SU-DHL-6 (cell line): Measurements from ENCODE around the gene GOLGA8A.

ENCODE experiments used
- EZH2phosphoT487 ChIP-seq: fragments of 200-600 bp; sonication (generic), shearing (Covaris generic); conservative IDR thresholded peaks from 2 replicates; pipeline ENCODE4 v1.6.1; 2018; ENCODE audit warnings: mild to moderate bottlenecking, antibody characterized with exemption, low read length, moderate library complexity, mixed read lengths
- TF ChIP-seq, protein P1 (sequence below): fragments of 200-600 bp; sonication (generic); IDR thresholded peaks from one replicate; pipeline ENCODE4 v1.5.1; 2017; ENCODE audit warnings: antibody characterized with exemption, mild to moderate bottlenecking, low read length, moderate library complexity; ENCODE audit not compliant: insufficient read depth, poor library complexity, severe bottlenecking

DNA sequence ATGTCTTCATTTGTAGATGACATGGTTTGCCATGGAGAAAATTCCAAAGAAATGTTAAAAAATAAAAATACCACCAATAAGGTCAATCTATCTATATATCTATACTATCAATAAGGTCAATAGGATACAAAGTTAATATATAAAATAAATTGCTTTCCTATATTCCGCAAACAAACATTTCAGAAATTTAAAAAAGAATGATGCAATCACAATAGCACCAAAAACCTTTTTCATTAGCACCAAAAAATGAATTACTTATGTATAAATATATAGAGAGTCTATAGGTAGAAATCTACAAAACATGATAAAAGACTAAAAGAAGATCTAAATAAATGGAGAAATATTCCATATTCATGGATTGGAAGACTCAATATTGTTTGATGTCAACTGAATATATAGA lies 22.8 kb upstream of the GOLGA8A start:
- TF ChIP-seq, protein P1, sequence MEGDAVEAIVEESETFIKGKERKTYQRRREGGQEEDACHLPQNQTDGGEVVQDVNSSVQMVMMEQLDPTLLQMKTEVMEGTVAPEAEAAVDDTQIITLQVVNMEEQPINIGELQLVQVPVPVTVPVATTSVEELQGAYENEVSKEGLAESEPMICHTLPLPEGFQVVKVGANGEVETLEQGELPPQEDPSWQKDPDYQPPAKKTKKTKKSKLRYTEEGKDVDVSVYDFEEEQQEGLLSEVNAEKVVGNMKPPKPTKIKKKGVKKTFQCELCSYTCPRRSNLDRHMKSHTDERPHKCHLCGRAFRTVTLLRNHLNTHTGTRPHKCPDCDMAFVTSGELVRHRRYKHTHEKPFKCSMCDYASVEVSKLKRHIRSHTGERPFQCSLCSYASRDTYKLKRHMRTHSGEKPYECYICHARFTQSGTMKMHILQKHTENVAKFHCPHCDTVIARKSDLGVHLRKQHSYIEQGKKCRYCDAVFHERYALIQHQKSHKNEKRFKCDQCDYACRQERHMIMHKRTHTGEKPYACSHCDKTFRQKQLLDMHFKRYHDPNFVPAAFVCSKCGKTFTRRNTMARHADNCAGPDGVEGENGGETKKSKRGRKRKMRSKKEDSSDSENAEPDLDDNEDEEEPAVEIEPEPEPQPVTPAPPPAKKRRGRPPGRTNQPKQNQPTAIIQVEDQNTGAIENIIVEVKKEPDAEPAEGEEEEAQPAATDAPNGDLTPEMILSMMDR = no peak
- no peak for TF ChIP-seq EZH2phosphoT487
